A549 (cell line): Measurements from ENCODE around the gene SH3BP5. TPM values are rescaled to one million over a fixed set of nuclear protein-coding genes. Genes with fewer than 3 reads are reported as not detected.

Experiments
- ATAC-seq, 2 experiments: fragments of 200-7000 bp in 1 of 2; fragments of >200 bp in 1 of 2; cut with Nextera tagmentation in 1 of 2; cut with Tn5 transposase in 1 of 2; 3 replicates each; pipeline versions ENCODE4 v1.8.0 to v1.9.1; 2018 to 2020; ENCODE audit warnings: mild to moderate bottlenecking in 1 of 2, moderate library complexity in 1 of 2
- CTCF ChIA-PET: fragments of 300-600 bp; sonication (Branson Sonifier 250); formaldehyde crosslinking; extraction: SDS; loops from one replicate; lab custom pipeline; 2021; ENCODE audit warnings: antibody characterized with exemption, inconsistent platforms; lab: Yijun Ruan, JAX
- POLR2A ChIA-PET: fragments of 350-600 bp; formaldehyde crosslinking; extraction: SDS; loops from one replicate; lab custom pipeline; 2021; ENCODE audit warnings: antibody characterized with exemption, inconsistent platforms; lab: Yijun Ruan, JAX
- DNase-seq, 2 experiments: peaks; one replicate each; pipeline versions ENCODE4 v3.0.0 to v3.0.0-alpha.2; 2011 to 2016; ENCODE audit warnings: low read depth in 1 of 2, low spot score in 1 of 2
- FAIRE-seq: peaks from 2 replicates; lab custom pipeline; 2011; peaks lifted over from hg19 to GRCh38; lab: Jason Lieb, UNC
- H3K27ac ChIP-seq, 2 experiments: fragments of >200 bp; sonication (Bioruptor Twin); formaldehyde crosslinking; 3 replicates each; pipeline ENCODE4 v1.5.1; 2016 to 2017
- H3K4me1 ChIP-seq: fragments of >200 bp; sonication (Bioruptor Twin); formaldehyde crosslinking; 3 replicates; pipeline ENCODE4 v1.6.1; 2016
- H3K4me2 ChIP-seq: fragments of >200 bp; sonication (Bioruptor Twin); formaldehyde crosslinking; 3 replicates; pipeline ENCODE4 v1.6.1; 2016
- H3K4me3 ChIP-seq: fragments of >200 bp; sonication (Bioruptor Twin); formaldehyde crosslinking; 3 replicates; pipeline ENCODE4 v1.5.1; 2016
- H3K9me3 ChIP-seq: fragments of >200 bp; sonication (Bioruptor Twin); formaldehyde crosslinking; 3 replicates; pipeline ENCODE4 v1.6.1; 2016
- ATOH8 ChIP-seq: fragments of 250-450 bp; sonication (Bioruptor Pico); IDR thresholded peaks from 2 replicates; pipeline ENCODE4 v1.5.0; 2020; ENCODE audit warnings: low read depth, mild to moderate bottlenecking, moderate library complexity
- CBX2 ChIP-seq: fragments of 200-600 bp; sonication (generic); IDR thresholded peaks from 2 replicates; pipeline ENCODE4 v1.6.1; 2016; ENCODE audit warnings: low read depth, mild to moderate bottlenecking, borderline replicate concordance
- CEBPB ChIP-seq, 2 experiments: fragments of >200 bp in 1 of 2; sonication (Bioruptor Twin) in 1 of 2; formaldehyde crosslinking in 1 of 2; IDR thresholded peaks; 2 replicates each; pipeline ENCODE4 v1.6.1; 2012 to 2016
- CTCF ChIP-seq: fragments of >200 bp; sonication (Bioruptor Twin); formaldehyde crosslinking; IDR thresholded peaks from 3 replicates; pipeline ENCODE4 v1.5.1; 2016
- EHMT2 ChIP-seq: fragments of 200-600 bp; sonication (generic); IDR thresholded peaks from 2 replicates; pipeline ENCODE4 v1.6.1; 2016; ENCODE audit warnings: antibody characterized with exemption, low read depth, mild to moderate bottlenecking, moderate library complexity
- ELK1 ChIP-seq: fragments of 150-350 bp; IDR thresholded peaks from 2 replicates; pipeline ENCODE4 v1.6.1; 2014; ENCODE audit warnings: low read depth, mild to moderate bottlenecking, low read length
- EP300 ChIP-seq, 2 experiments: fragments of >200 bp; sonication (Bioruptor Twin); formaldehyde crosslinking; IDR thresholded peaks; 2 replicates in 1 of 2; 3 replicates in 1 of 2; pipeline ENCODE4 v1.6.1; 2016 to 2017
- HDAC2 ChIP-seq: fragments of 200-600 bp; sonication (generic); IDR thresholded peaks from 2 replicates; pipeline ENCODE4 v1.6.1; 2016
- HOXB5 ChIP-seq: fragments of 250-450 bp; sonication (Bioruptor Pico); IDR thresholded peaks from 2 replicates; pipeline ENCODE4 v1.5.0; 2020; ENCODE audit warnings: mild to moderate bottlenecking, moderate library complexity
- JUN ChIP-seq, 2 experiments: fragments of >200 bp; sonication (Bioruptor Twin); formaldehyde crosslinking; IDR thresholded peaks; 2 replicates in 1 of 2; 3 replicates in 1 of 2; pipeline ENCODE4 v1.6.1; 2016 to 2017
- JUNB ChIP-seq: fragments of >200 bp; sonication (Bioruptor Twin); formaldehyde crosslinking; IDR thresholded peaks from 2 replicates; pipeline ENCODE4 v1.6.1; 2016
- KDM1A ChIP-seq: fragments of 200-600 bp; sonication (generic); IDR thresholded peaks from 2 replicates; pipeline ENCODE4 v1.6.1; 2016; ENCODE audit warnings: low read depth, mild to moderate bottlenecking
- KDM5A ChIP-seq: fragments of 200-600 bp; sonication (generic); IDR thresholded peaks from 2 replicates; pipeline ENCODE4 v1.6.1; 2016; ENCODE audit warnings: antibody characterized with exemption, mild to moderate bottlenecking
- MAFK ChIP-seq: fragments of 450-650 bp; IDR thresholded peaks from 2 replicates; pipeline ENCODE4 v1.6.1; 2014; ENCODE audit not compliant: partially characterized antibody
- MAX ChIP-seq: IDR thresholded peaks from 2 replicates; pipeline ENCODE4 v1.6.1; 2012
- NFE2L2 ChIP-seq: fragments of 150-350 bp; conservative IDR thresholded peaks from 2 replicates; pipeline ENCODE4 v1.6.1; 2014; ENCODE audit warnings: low read length
- NR3C1 ChIP-seq: fragments of >200 bp; sonication (Bioruptor Twin); formaldehyde crosslinking; IDR thresholded peaks from 3 replicates; pipeline ENCODE4 v1.6.1; 2017
- RAD21 ChIP-seq, 2 experiments: fragments of >200 bp in 1 of 2; sonication (Bioruptor Twin) in 1 of 2; formaldehyde crosslinking in 1 of 2; IDR thresholded peaks in 1 of 2; conservative IDR thresholded peaks in 1 of 2; 2 replicates in 1 of 2; 3 replicates in 1 of 2; pipeline ENCODE4 v1.6.1; 2012 to 2018; ENCODE audit warnings: inconsistent platforms in 1 of 2
- RARB ChIP-seq: fragments of 250-450 bp; sonication (Bioruptor Pico); IDR thresholded peaks from 2 replicates; pipeline ENCODE4 v1.8.0; 2021; ENCODE audit warnings: mild to moderate bottlenecking, moderate library complexity
- REST ChIP-seq: fragments of 200-600 bp; sonication (generic); IDR thresholded peaks from 2 replicates; pipeline ENCODE4 v1.6.1; 2016; ENCODE audit warnings: antibody characterized with exemption, mild to moderate bottlenecking, moderate library complexity
- SREBF2 ChIP-seq: fragments of 450-650 bp; IDR thresholded peaks from 2 replicates; pipeline ENCODE4 v1.6.1; 2014; ENCODE audit warnings: mild to moderate bottlenecking, moderate library complexity
- ZC3H11A ChIP-seq: fragments of 450-650 bp; IDR thresholded peaks from 2 replicates; pipeline ENCODE4 v1.6.1; 2014; ENCODE audit warnings: antibody characterized with exemption, mild to moderate bottlenecking
- ZFP36 ChIP-seq: fragments of 450-650 bp; IDR thresholded peaks from 2 replicates; pipeline ENCODE4 v1.6.1; 2014; ENCODE audit warnings: borderline replicate concordance; ENCODE audit not compliant: partially characterized antibody
- ZNF302 ChIP-seq: fragments of 250-450 bp; sonication (Bioruptor Pico); IDR thresholded peaks from 2 replicates; pipeline ENCODE4 v1.9.0; 2021; ENCODE audit warnings: inconsistent platforms, mild to moderate bottlenecking, moderate library complexity
- ZSCAN20 ChIP-seq: fragments of 250-450 bp; sonication (Bioruptor Pico); IDR thresholded peaks from 2 replicates; pipeline ENCODE4 v1.8.0; 2022; ENCODE audit warnings: mild to moderate bottlenecking, moderate library complexity
- WGBS: methylation state at CpG from one replicate; pipeline ENCODE4 v1.1.6; 2017; ENCODE audit errors: missing lambda C conversion rate; 5-methylcytosine and 5-hydroxymethylcytosine counted together
- polyA plus RNA-seq, 4 experiments: library from polyadenylated mRNA; depleted of rRNA in 3 of 4; stranded (reverse); fragments of >200 nt; fragmentation: RNase III in 1 of 4; extraction: RNeasy Plus Mini Kit Qiagen cat#74134 plus additional on column Dnase treatment in 1 of 4; gene quantifications; 2 replicates in 3 of 4; 3 replicates in 1 of 4; pipeline ENCODE4 v1.2.3, GENCODE V29; 2011 to 2017

SH3BP5 gene
- polyA plus RNA-seq, 2 of the 4 experiments (the other 2 are of a cell fraction) = 10.9 to 16.0 TPM

- H3K4me2 ChIP-seq = no peak overlapping the region
- H3K4me1 ChIP-seq = no peaks in the 10 kb centered on the region
- 93% methylated on average over 5 of the region's 5 CpGs for WGBS
- no peak overlapping the region for H3K4me3 ChIP-seq
- ATAC-seq = no peak
- POLR2A ChIA-PET = no interaction called here
- H3K27ac ChIP-seq = no peak overlapping the region
- no peaks in the 10 kb centered on the region for H3K9me3 ChIP-seq
- CTCF ChIA-PET = interaction anchor here (1.3 kb wide), 1 partner anchor 12 kb away, joined by 3 read pairs; no protein-coding TSS in a partner anchor
- DNase-seq = no peak
- no peak for TF ChIP-seq HOXB5 (CRISPR knock-in tag)
- TF ChIP-seq RARB (CRISPR knock-in tag) = no peak
- TF ChIP-seq REST = no peak
- TF ChIP-seq EHMT2 = no peak
- no peak for TF ChIP-seq MAX
- no peak for TF ChIP-seq ZC3H11A
- no peak for TF ChIP-seq CBX2
- TF ChIP-seq SREBF2 = no peak
- no peak for TF ChIP-seq HDAC2
- no peak for TF ChIP-seq NR3C1
- no peak for TF ChIP-seq MAFK
- TF ChIP-seq CEBPB (IDR thresholded peaks at IDR 0.05) = no peak
- no peak for TF ChIP-seq ZSCAN20
- no peak for TF ChIP-seq ELK1
- TF ChIP-seq JUNB = no peak
- no peak for TF ChIP-seq ZNF302 (CRISPR knock-in tag)
- no peak for FAIRE-seq
These were observed 88.4 kb downstream of the SH3BP5 start for GRCh38 chr3:15243822-15244482.

- WGBS = 90% methylated on average over 1 of the region's 1 CpG
- Histone ChIP-seq H3K4me2 (no peak overlapping the region), H3K4me3 (no peak overlapping the region), H3K27ac (no peak overlapping the region), H3K9me3 (no peaks in the 10 kb centered on the region), H3K4me1 (no peaks in the 10 kb centered on the region)
- POLR2A ChIA-PET = no interaction called here
- CTCF ChIA-PET = interaction anchor here (1.3 kb wide), 1 partner anchor 39 kb away, joined by 4 read pairs; no protein-coding TSS in a partner anchor
- FAIRE-seq (no peak), ATAC-seq (peak; percentile 73 to 83; a peak in 5 of 6 replicates), DNase-seq (peak; percentile 28 to 32)
- TF ChIP-seq REST (no peak), MAFK (peak; percentile 41), KDM1A (no peak), CTCF (peak; percentile 23; the same call in 1 of the 3 replicates), HDAC2 (no peak), JUN (IDR thresholded peaks at IDR 0.05) (no peak), KDM5A (no peak), RAD21 (conservative IDR thresholded peaks at IDR 0.05 in 1 of 2, IDR thresholded peaks at IDR 0.05 in 1 of 2) (peak in 1 of 2 experiments; percentile 40; a peak in 2 of 5 replicates), SREBF2 (no peak), ZFP36 (no peak), NFE2L2 (no peak), ATOH8 (CRISPR knock-in tag) (no peak), EP300 (IDR thresholded peaks at IDR 0.05) (no peak)
These were observed 91.0 kb downstream of the SH3BP5 start for GRCh38 chr3:15241341-15241740.
